Motor neuron (in vitro differentiated cells): Measurements from ENCODE around the gene ADAMTS4. TPM values are rescaled to one million over a fixed set of nuclear protein-coding genes. Genes with fewer than 3 reads are reported as not detected.

Source experiments
- ATAC-seq, 8 experiments: fragments of 200-7000 bp; cut with Tn5 transposase; replicated peaks in 6 of 8; 2 replicates each; pipeline ENCODE4 v1.8.0; 2021; ENCODE audit warnings: mild to moderate bottlenecking in 8 of 8, moderate library complexity in 8 of 8
- H3K27ac ChIP-seq, 2 donors: fragments of 250-450 bp; sonication (Bioruptor Pico); 2 replicates each; pipeline ENCODE4 v1.9.0; 2021; ENCODE audit warnings: antibody characterized with exemption in 2 of 2, mild to moderate bottlenecking in 2 of 2, moderate library complexity in 1 of 2
- H3K4me1 ChIP-seq, 2 donors: fragments of 250-450 bp; sonication (Bioruptor Pico); replicated peaks in 1 of 2; 2 replicates each; pipeline ENCODE4 v1.6.1; 2021; ENCODE audit warnings: antibody characterized with exemption in 2 of 2, mild to moderate bottlenecking in 2 of 2, moderate library complexity in 1 of 2
- H3K4me3 ChIP-seq, 5 donors: fragments of 250-450 bp; sonication (Bioruptor Pico); 2 replicates each; pipeline ENCODE4 v1.9.0; 2021; ENCODE audit warnings: antibody characterized with exemption in 5 of 5, mild to moderate bottlenecking in 5 of 5, moderate library complexity in 4 of 5
- WGBS, 10 experiments: fragments of 450-650 bp; shearing (Covaris generic); methylation state at CpG; one replicate each; pipeline ENCODE4 v1.0.0; 2022; 5-methylcytosine and 5-hydroxymethylcytosine counted together
- in situ Hi-C, 9 experiments: fragments of 400-800 bp; cut with MboI; loops; one replicate each; pipeline ENCODE4 v1.15.0; 2021; ENCODE audit warnings: low sequenced_read_pairs in 9 of 9, low pct_unique_long_range_greater_than_20kb in 2 of 9; ENCODE audit not compliant: unreplicated experiment in 9 of 9
- total RNA-seq, 8 experiments: library from RNA; unstranded; fragments of 300-600 nt; gene quantifications; 2 replicates each; pipeline versions ENCODE4 v1.2.3 to v1.2.4, GENCODE V29; 2022

Gene ADAMTS4
- total RNA-seq, 8 experiments from 2014 or later, result 0.33 to 18.5 (median 2.3) TPM

DNA sequence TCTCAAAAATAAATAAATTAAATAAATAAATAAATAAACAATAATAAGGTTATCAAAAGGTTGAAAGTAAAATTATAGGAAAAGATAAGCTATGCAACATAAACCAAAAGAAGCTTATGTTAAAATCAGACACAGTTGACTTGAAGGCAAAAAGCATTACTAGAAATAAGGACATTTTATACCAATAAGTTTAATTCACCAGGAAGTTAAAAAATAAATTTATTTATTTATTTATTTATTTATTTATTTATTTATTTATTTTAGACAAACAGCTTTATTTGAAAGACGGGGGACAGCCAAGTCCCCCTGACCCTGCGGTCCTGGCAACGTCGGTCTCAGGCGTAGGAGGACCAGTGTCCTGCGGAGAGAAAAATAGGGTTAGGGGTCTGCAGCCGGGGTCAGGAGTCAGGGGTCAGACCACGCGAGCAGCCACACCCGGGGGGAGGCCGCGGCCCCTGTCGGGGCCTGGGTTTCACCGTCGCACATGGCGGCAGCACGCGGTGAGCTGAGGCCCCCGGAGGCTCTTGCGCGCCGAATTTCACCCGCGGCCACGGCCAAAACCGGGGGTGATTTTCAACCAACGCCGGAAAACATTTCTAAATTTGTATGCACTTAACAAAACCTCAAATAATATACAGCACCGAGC, 58.0 kb downstream of the ADAMTS4 start:
- Histone ChIP-seq H3K4me1 (no peaks in the 10 kb centered on the region), H3K27ac (no peak overlapping the region), H3K4me3 (no peak overlapping the region)
- no peak for ATAC-seq
- in situ Hi-C loops, result loop anchor here in 1 of 9 experiments (25.0 kb wide), 1 partner anchor 104 kb away; the partner anchor contains the start of genes TSTD1 and USF1
- 89 to 100% (median 99%) methylated on average over 1 to 29 of the region's 29 CpGs; no CpG with 5 or more reads in 2 of the 10 experiments for WGBS, 10 experiments

- Histone ChIP-seq H3K4me3 (no peak overlapping the region), H3K4me1 (peaks cover 0 to under 1% of the 10 kb centered on the region in 2 donors), H3K27ac (no peak overlapping the region)
- in situ Hi-C loops, result loop anchor here in 1 of 9 experiments (25.0 kb wide), 1 partner anchor 102 kb away; the partner anchor contains the start of genes TSTD1 and USF1
- peak in 4 of 8 experiments; percentile 33 to 54 (median 44) for ATAC-seq
- WGBS, 10 experiments, result 33 to 100% (median 93%) methylated on average over 1 of the region's 1 CpG; no CpG with 5 or more reads in 2 of the 10 experiments
Observed at GRCh38 chr1:161139766-161140165, 59.1 kb downstream of the ADAMTS4 start.

DNA sequence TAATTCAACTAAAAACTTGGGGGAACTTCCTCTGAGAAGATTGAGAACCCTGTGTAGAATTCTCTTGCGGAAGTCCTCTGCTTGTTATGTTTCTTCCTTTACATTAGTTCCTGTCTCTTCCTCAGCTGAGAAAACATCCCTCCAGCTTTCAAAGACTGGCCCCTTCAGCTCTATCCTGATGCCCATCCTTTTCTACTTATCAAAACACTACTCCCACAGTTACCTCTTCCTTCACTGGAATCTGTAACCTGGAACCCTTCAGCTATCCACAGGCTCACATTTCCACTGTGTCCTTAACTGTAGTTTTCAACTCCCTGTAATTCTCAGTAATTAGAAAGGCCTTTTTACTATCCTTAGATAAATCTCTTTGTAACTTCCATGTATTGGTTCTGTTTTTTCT, 60.4 kb downstream of the ADAMTS4 start:
- ATAC-seq, result no peak
- in situ Hi-C loops, result loop anchor here in 1 of 9 experiments (25.0 kb wide), 1 partner anchor 101 kb away; the partner anchor contains the start of genes TSTD1 and USF1
- Histone ChIP-seq H3K4me1 (peaks cover 5 to 11% of the 10 kb centered on the region in 2 donors), H3K4me3 (no peak overlapping the region), H3K27ac (no peak overlapping the region)
- 83 to 100% (median 100%) methylated on average over 1 of the region's 1 CpG; no CpG with 5 or more reads in 2 of the 10 experiments for WGBS, 10 experiments

DNA sequence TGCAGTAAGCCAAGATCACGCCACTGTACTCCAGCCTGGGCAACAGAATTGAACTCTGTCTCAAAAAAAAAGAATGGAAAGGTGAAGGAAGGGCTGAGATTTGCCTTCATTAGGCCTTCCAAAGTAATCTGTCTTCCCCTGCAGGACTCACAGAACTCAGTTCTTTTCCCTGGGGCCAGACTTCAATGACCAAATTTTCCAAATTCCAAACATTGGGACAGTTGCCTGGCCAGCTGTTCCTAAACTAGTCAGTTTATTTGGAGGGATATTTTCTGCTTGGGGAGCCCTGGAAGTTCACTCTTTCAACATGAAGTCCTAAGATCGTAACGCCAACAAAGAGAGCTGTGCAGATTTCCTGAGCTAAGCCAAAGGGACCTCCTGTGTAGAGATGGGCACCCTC, 61.0 kb downstream of the ADAMTS4 start:
- Histone ChIP-seq H3K4me3 (no peak overlapping the region), H3K27ac (no peak overlapping the region), H3K4me1 (peaks cover 5 to 11% of the 10 kb centered on the region in 2 donors)
- in situ Hi-C loops, result loop anchor here in 1 of 9 experiments (25.0 kb wide), 1 partner anchor 101 kb away; the partner anchor contains the start of genes TSTD1 and USF1
- no peak for ATAC-seq
- 80 to 100% (median 86%) methylated on average over 1 to 3 of the region's 3 CpGs; no CpG with 5 or more reads in 4 of the 10 experiments for WGBS, 10 experiments

Other genes with a start within 250 kb of the ADAMTS4 start
- 1 to 10 TPM in 1 of 8 experiments, under 1 TPM in 4, not detected in 3; 0.29 to 1.8 (median 0.83) TPM for gene ITLN2, start 244.2 kb downstream of the ADAMTS4 start, total RNA-seq
- 10 to 100 TPM in 1 of 8 experiments, 1 to 10 TPM in 7; 1.4 to 14.5 (median 5.2) TPM for gene F11R, start 177.9 kb downstream of the ADAMTS4 start, total RNA-seq
- 10 to 100 TPM in 1 of 8 experiments, 1 to 10 TPM in 4, under 1 TPM in 1, not detected in 2; 0.46 to 13.4 (median 1.9) TPM for gene TSTD1, start 160.1 kb downstream of the ADAMTS4 start, total RNA-seq
- 100 to 1,000 TPM in 3 of 8 experiments, 10 to 100 TPM in 5; 60.3 to 156 (median 85.6) TPM for gene USF1, start 153.1 kb downstream of the ADAMTS4 start, total RNA-seq
- gene ARHGAP30, start 129.2 kb downstream of the ADAMTS4 start, total RNA-seq, result 1 to 10 TPM in 5 of 8 experiments, under 1 TPM in 3; 0.64 to 2.8 (median 1.3) TPM
- 10 to 100 TPM in 1 of 8 experiments, 1 to 10 TPM in 2, under 1 TPM in 4, not detected in 1; 0.14 to 29.1 (median 0.85) TPM for gene NECTIN4, start 109.5 kb downstream of the ADAMTS4 start, total RNA-seq
- gene KLHDC9, start 100.7 kb downstream of the ADAMTS4 start, total RNA-seq, result 10 to 100 TPM in 5 of 8 experiments, 1 to 10 TPM in 2, not detected in 1; 1.5 to 38.5 (median 30.0) TPM
- gene PFDN2, start 81.0 kb downstream of the ADAMTS4 start, total RNA-seq, result 100 to 1,000 TPM in 7 of 8 experiments, 10 to 100 TPM in 1; 99.1 to 356 (median 197) TPM
- gene NIT1, start 80.9 kb downstream of the ADAMTS4 start, total RNA-seq, result 10 to 100 TPM; 27.7 to 59.0 (median 45.7) TPM
- 10 to 100 TPM; 12.6 to 34.4 (median 23.0) TPM for gene DEDD, start 66.4 kb downstream of the ADAMTS4 start, total RNA-seq
- 100 to 1,000 TPM in 2 of 8 experiments, 10 to 100 TPM in 6; 49.7 to 124 (median 91.4) TPM for gene UFC1, start 45.1 kb downstream of the ADAMTS4 start, total RNA-seq
- gene USP21, start 39.6 kb downstream of the ADAMTS4 start, total RNA-seq, result 10 to 100 TPM; 11.2 to 30.4 (median 22.8) TPM
- gene PPOX, start 32.6 kb downstream of the ADAMTS4 start, total RNA-seq, result 10 to 100 TPM; 18.4 to 86.8 (median 39.6) TPM
- gene B4GALT3, start 21.5 kb downstream of the ADAMTS4 start, total RNA-seq, result 10 to 100 TPM; 32.2 to 50.4 (median 39.9) TPM
- 100 to 1,000 TPM in 7 of 8 experiments, 10 to 100 TPM in 1; 87.8 to 151 (median 125) TPM for gene NDUFS2, start 3.3 kb upstream of the ADAMTS4 start, total RNA-seq
- 1 to 10 TPM in 1 of 8 experiments, under 1 TPM in 1, not detected in 6; 0.75 to 1.4 TPM for gene FCER1G, start 16.2 kb upstream of the ADAMTS4 start, total RNA-seq
- 1 to 10 TPM in 1 of 8 experiments, not detected in 7; 2.3 TPM for gene APOA2, start 24.6 kb upstream of the ADAMTS4 start, total RNA-seq
- gene TOMM40L, start 27.0 kb upstream of the ADAMTS4 start, total RNA-seq, result 10 to 100 TPM in 7 of 8 experiments, 1 to 10 TPM in 1; 5.1 to 24.3 (median 17.3) TPM
- gene NR1I3, start 39.1 kb upstream of the ADAMTS4 start, total RNA-seq, result 1 to 10 TPM; 1.2 to 6.1 (median 3.7) TPM
- 1 to 10 TPM in 2 of 8 experiments, under 1 TPM in 5, not detected in 1; 0.32 to 3.9 (median 0.59) TPM for gene PCP4L1, start 59.7 kb upstream of the ADAMTS4 start, total RNA-seq
- gene MPZ, start 110.9 kb upstream of the ADAMTS4 start, total RNA-seq, result 1 to 10 TPM; 1.0 to 8.7 (median 2.2) TPM
- 100 to 1,000 TPM in 4 of 8 experiments, 10 to 100 TPM in 4; 24.6 to 179 (median 77.7) TPM for gene SDHC, start 115.3 kb upstream of the ADAMTS4 start, total RNA-seq
- gene CFAP126, start 168.8 kb upstream of the ADAMTS4 start, total RNA-seq, result 100 to 1,000 TPM in 1 of 8 experiments, 1 to 10 TPM in 1, not detected in 6; 4.6 to 128 TPM